Neural cell (in vitro differentiated cells): ENCODE results near the gene RGR.

Source experiments
- EP300 ChIP-seq: fragments of 450-650 bp; conservative IDR thresholded peaks from 2 replicates; pipeline ENCODE4 v1.6.1; 2014; ENCODE audit warnings: antibody characterized with exemption, mild to moderate bottlenecking, moderate library complexity; ENCODE audit not compliant: poor library complexity, severe bottlenecking
- EZH2 ChIP-seq: fragments of 200-600, 300-800 bp; shearing (Covaris generic), sonication (generic); IDR thresholded peaks from 2 replicates; pipeline ENCODE4 v1.6.1; 2014; ENCODE audit warnings: antibody characterized with exemption, low read length, borderline replicate concordance, mild to moderate bottlenecking; ENCODE audit not compliant: insufficient read depth, poor library complexity, severe bottlenecking
- MXI1 ChIP-seq: fragments of 450-650 bp; conservative IDR thresholded peaks from 2 replicates; pipeline ENCODE4 v1.6.1; 2014; ENCODE audit warnings: antibody characterized with exemption, mild to moderate bottlenecking; ENCODE audit not compliant: poor library complexity, severe bottlenecking
- POLR2AphosphoS5 ChIP-seq: IDR thresholded peaks from 2 replicates; pipeline ENCODE4 v1.6.1; 2012
- RAD21 ChIP-seq: fragments of 450-650 bp; conservative IDR thresholded peaks from 2 replicates; pipeline ENCODE4 v1.6.1; 2014; ENCODE audit warnings: antibody characterized with exemption, mild to moderate bottlenecking, moderate library complexity
- SMC3 ChIP-seq: fragments of 450-650 bp; conservative IDR thresholded peaks from 2 replicates; pipeline ENCODE4 v1.6.1; 2014; ENCODE audit warnings: antibody characterized with exemption, mild to moderate bottlenecking, moderate library complexity; ENCODE audit not compliant: poor library complexity
- TAF1 ChIP-seq: IDR thresholded peaks from 2 replicates; pipeline ENCODE4 v1.6.1; 2012; ENCODE audit warnings: low read depth
- TF ChIP-seq, protein P1 (sequence below): fragments of 450-650 bp; IDR thresholded peaks from 2 replicates; pipeline ENCODE4 v1.5.1; 2014; ENCODE audit warnings: antibody characterized with exemption, mild to moderate bottlenecking, moderate library complexity; ENCODE audit not compliant: poor library complexity, severe bottlenecking
- TF ChIP-seq, protein P2 (sequence below): IDR thresholded peaks from 2 replicates; pipeline ENCODE4 v1.6.1; 2012; ENCODE audit warnings: borderline replicate concordance

DNA sequence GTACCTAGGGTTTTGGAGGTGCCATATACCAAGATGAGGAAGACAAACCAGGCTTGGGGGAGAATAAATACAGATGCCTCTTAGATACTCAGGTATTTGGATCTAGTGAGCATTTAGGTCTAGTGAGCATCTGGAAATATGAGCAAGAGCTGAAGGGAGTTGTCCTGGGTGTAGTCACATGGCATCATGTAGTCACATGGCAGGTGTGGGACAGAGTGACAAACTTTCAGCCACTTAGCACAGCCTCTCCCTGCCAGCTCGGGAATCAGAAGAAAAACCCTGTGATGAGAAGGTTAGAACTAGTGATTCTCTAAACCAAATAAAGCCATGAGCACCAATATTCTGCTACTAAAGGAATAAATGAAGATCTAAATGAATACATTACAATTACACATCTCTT, 24.3 kb downstream of the RGR start:
- TF ChIP-seq, protein P1, sequence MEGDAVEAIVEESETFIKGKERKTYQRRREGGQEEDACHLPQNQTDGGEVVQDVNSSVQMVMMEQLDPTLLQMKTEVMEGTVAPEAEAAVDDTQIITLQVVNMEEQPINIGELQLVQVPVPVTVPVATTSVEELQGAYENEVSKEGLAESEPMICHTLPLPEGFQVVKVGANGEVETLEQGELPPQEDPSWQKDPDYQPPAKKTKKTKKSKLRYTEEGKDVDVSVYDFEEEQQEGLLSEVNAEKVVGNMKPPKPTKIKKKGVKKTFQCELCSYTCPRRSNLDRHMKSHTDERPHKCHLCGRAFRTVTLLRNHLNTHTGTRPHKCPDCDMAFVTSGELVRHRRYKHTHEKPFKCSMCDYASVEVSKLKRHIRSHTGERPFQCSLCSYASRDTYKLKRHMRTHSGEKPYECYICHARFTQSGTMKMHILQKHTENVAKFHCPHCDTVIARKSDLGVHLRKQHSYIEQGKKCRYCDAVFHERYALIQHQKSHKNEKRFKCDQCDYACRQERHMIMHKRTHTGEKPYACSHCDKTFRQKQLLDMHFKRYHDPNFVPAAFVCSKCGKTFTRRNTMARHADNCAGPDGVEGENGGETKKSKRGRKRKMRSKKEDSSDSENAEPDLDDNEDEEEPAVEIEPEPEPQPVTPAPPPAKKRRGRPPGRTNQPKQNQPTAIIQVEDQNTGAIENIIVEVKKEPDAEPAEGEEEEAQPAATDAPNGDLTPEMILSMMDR = no peak
- TF ChIP-seq POLR2AphosphoS5 (no peak), TAF1 (no peak), EP300 (no peak), RAD21 (no peak), MXI1 (no peak), EZH2 (no peak), SMC3 (no peak)
- TF ChIP-seq, protein P2, sequence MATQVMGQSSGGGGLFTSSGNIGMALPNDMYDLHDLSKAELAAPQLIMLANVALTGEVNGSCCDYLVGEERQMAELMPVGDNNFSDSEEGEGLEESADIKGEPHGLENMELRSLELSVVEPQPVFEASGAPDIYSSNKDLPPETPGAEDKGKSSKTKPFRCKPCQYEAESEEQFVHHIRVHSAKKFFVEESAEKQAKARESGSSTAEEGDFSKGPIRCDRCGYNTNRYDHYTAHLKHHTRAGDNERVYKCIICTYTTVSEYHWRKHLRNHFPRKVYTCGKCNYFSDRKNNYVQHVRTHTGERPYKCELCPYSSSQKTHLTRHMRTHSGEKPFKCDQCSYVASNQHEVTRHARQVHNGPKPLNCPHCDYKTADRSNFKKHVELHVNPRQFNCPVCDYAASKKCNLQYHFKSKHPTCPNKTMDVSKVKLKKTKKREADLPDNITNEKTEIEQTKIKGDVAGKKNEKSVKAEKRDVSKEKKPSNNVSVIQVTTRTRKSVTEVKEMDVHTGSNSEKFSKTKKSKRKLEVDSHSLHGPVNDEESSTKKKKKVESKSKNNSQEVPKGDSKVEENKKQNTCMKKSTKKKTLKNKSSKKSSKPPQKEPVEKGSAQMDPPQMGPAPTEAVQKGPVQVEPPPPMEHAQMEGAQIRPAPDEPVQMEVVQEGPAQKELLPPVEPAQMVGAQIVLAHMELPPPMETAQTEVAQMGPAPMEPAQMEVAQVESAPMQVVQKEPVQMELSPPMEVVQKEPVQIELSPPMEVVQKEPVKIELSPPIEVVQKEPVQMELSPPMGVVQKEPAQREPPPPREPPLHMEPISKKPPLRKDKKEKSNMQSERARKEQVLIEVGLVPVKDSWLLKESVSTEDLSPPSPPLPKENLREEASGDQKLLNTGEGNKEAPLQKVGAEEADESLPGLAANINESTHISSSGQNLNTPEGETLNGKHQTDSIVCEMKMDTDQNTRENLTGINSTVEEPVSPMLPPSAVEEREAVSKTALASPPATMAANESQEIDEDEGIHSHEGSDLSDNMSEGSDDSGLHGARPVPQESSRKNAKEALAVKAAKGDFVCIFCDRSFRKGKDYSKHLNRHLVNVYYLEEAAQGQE = no peak
